Measurements from ENCODE around the gene BBS4.

- no peak for TF ChIP-seq CTCF (conservative IDR thresholded peaks at IDR 0.05 in 1 of 2, IDR thresholded peaks at IDR 0.05 in 1 of 2; ENCODE audit: low read depth in 1 of 2, low read length in 2 of 2)
- TF ChIP-seq EZH2 (IDR thresholded peaks at IDR 0.05; ENCODE audit: low read length, missing control alignments) = no peak
Observed at GRCh38 chr15:72671525-72671924, 14.5 kb upstream of the BBS4 start.

Data from fibroblast of lung (primary cell).